Right cardiac atrium (tissue), 5 donors: Measurements from ENCODE around the gene S100A1. TPM values are rescaled to one million over a fixed set of nuclear protein-coding genes. Genes with fewer than 3 reads are reported as not detected.

ENCODE experiments used
- ATAC-seq, 2 donors: fragments of 200-7000 bp; cut with Tn5 transposase; one replicate each; pipeline versions ENCODE4 v1.8.0 to v1.9.1; 2020; ENCODE audit warnings: moderate library complexity in 2 of 2, mild to moderate bottlenecking in 1 of 2
- DNase-seq, 3 donors: peaks; one replicate each; pipeline ENCODE4 v3.0.0-alpha.2; 2020
- H3K27ac ChIP-seq: one replicate; pipeline ENCODE4 v1.5.1; 2013; ENCODE audit warnings: mild to moderate bottlenecking, low read length, control low read depth, moderate library complexity
- H3K27me3 ChIP-seq: one replicate; pipeline ENCODE4 v1.6.1; 2013; ENCODE audit not compliant: control insufficient read depth, insufficient read depth
- H3K4me1 ChIP-seq: one replicate; pipeline ENCODE4 v1.6.1; 2013; ENCODE audit warnings: low read length; ENCODE audit not compliant: control insufficient read depth, insufficient read depth
- H3K4me3 ChIP-seq: one replicate; pipeline ENCODE4 v1.5.1; 2013; ENCODE audit warnings: low read length, control low read depth
- H3K9me3 ChIP-seq: one replicate; pipeline ENCODE4 v1.6.1; 2013; ENCODE audit warnings: low read length; ENCODE audit not compliant: control insufficient read depth
- WGBS: extraction: QIAGEN DNeasy Blood & Tissue Kit; methylation state at CpG from one replicate; pipeline ENCODE4 v1.1.7; 2013; 5-methylcytosine and 5-hydroxymethylcytosine counted together
- intact Hi-C, 4 donors: fragments of 100-400 bp; cut with DNase I; formaldehyde crosslinking; loops; one replicate each; pipeline versions ENCODE4 v1.11.0 to v1.14.0; 2022 to 2023
- polyA plus RNA-seq: library from polyadenylated mRNA; stranded (reverse); fragments of 200-250 nt; gene quantifications from one replicate; pipeline ENCODE4 v1.2.3, GENCODE V29; 2013
- total RNA-seq, 4 donors: library from RNA; stranded (reverse); fragmentation: NEBNext Ultra II Directional; extraction: Animal tissue kit (Norgen Biotek cat#: 25700); gene quantifications; one replicate each; pipeline ENCODE4 v1.2.1, GENCODE V29; 2021
- donor health status: healthy with polysubstance abuse.
- donor health status: DM: no; HTN: yes; CAD: no.
- donor health status: DM: no; HTN: no; CAD: no.
- donor health status: DM: no; HTN: yes; CAD: no; lungs with severe emphysema.
- donor health status: DM: yes; HTN: yes; CAD: no.

Gene S100A1
- total and polyA plus RNA-seq, 5 donors = 1,233 to 2,571 (median 1,739) TPM

DNA sequence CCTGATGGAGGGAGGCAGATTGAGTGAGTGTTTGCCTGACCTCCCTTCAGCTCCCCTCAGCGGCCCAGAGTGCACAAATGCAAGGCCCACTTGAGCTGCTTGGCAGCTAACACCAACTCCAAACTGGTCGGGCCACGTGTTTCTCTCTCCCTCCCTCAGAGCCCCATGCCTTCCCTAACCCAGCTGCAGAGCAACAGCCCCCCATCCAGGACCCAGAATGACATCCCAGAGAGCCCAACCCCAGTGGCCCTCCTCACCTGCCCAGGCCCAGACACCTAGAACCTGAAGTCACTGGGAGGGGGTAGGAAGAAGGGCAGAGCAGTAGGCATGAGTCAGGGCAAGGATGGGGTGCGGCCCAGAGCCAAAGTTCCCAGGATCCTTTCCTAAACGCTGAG lies 11.3 kb upstream of the S100A1 start:
- 68% methylated on average over 5 of the region's 5 CpGs for WGBS
- Histone ChIP-seq H3K27me3 (no peaks in the 10 kb centered on the region), H3K9me3 (no peaks in the 10 kb centered on the region), H3K4me3 (no peak overlapping the region), H3K4me1 (peaks cover 11% of the 10 kb centered on the region), H3K27ac (peak overlapping the region; percentile 55)
- intact Hi-C loops = no loop called here
- DNase-seq (peak in 1 of 3 donors; percentile 62), ATAC-seq (peak; percentile 10 to 20)

DNA sequence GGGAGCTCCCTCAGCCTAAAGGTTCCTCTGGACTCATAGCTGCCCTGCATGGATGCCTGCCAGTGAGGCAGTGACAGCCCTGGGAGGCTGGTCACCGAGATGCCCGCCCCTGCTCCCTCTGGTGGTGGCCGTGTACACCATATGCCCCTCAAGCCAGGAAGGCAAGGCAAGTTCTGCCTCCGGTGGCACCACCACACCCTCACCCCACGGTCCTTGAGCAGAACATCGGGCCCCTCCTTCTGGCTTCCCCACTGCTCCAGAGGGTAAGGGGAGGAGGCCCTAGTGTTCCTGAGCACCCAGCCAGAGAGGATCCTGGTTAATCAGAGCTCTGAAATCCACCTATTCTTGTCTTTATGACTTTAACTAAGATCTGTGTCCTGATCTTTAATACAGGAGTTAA lies 10.6 kb upstream of the S100A1 start:
- DNase-seq (peak in 2 of 3 donors; percentile 88 to 92), ATAC-seq (peak in 1 of 2 donors; percentile 66)
- intact Hi-C loops = no loop called here
- WGBS = 49% methylated on average over 6 of the region's 6 CpGs
- H3K4me1 ChIP-seq = peaks cover 11% of the 10 kb centered on the region
- no peaks in the 10 kb centered on the region for H3K27me3 ChIP-seq
- H3K4me3 ChIP-seq = no peak overlapping the region
- H3K9me3 ChIP-seq = no peaks in the 10 kb centered on the region
- no peak overlapping the region for H3K27ac ChIP-seq

DNA sequence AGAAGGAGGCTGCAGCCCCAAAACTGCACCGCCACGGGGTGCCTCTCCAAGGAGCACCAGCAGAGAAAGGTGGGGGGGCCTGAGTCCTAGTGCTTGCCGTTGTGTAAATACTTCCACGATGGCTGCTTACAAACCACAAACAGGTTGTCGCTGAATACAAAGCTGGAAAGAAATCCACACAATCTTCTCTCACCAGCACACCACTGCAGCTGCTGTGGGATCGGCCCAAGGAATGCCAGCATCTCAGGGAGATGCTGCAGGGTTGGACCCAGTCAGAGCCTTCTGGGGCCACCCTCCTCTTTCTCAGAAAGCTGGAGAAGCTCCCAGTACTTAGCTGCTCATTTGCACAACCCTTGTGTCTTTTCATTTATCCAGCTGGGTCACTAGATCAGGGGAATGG lies 9.1 kb upstream of the S100A1 start:
- ATAC-seq = no peak
- Histone ChIP-seq H3K27me3 (no peaks in the 10 kb centered on the region), H3K9me3 (no peaks in the 10 kb centered on the region), H3K4me1 (peaks cover 13% of the 10 kb centered on the region), H3K27ac (no peak overlapping the region), H3K4me3 (no peak overlapping the region)
- 98% methylated on average over 6 of the region's 6 CpGs for WGBS
- intact Hi-C loops = no loop called here
- DNase-seq = no peak

DNA sequence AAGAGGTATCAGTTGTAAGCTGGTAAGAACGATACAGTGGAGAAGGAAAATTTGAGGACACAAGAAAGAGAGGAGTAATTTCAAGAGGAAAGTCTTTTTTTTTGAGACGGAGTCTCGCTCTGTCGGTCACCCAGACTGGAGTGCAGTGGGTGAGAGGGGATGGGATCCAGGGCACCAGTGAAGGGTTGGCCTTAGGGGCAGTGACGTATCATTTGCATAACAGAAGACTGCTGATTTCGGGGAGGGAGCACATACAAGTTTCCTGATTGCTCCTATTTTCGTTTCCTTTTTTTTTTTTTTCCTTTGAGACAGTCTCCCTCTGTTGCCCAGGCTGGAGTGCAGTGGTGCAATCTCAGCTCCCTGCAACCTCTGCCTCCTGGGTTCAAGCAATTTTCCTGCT lies 5.1 kb upstream of the S100A1 start:
- ATAC-seq = no peak
- intact Hi-C loops = loop anchor here in 2 of 4 donors (10.0 kb wide), 1 partner anchor 48 kb away; no protein-coding TSS in a partner anchor
- Histone ChIP-seq H3K4me1 (peaks cover 15% of the 10 kb centered on the region), H3K27ac (no peak overlapping the region), H3K4me3 (no peak overlapping the region), H3K9me3 (no peaks in the 10 kb centered on the region), H3K27me3 (no peaks in the 10 kb centered on the region)
- WGBS = 64% methylated on average over 7 of the region's 7 CpGs
- DNase-seq = peak in 1 of 3 donors; percentile 40

DNA sequence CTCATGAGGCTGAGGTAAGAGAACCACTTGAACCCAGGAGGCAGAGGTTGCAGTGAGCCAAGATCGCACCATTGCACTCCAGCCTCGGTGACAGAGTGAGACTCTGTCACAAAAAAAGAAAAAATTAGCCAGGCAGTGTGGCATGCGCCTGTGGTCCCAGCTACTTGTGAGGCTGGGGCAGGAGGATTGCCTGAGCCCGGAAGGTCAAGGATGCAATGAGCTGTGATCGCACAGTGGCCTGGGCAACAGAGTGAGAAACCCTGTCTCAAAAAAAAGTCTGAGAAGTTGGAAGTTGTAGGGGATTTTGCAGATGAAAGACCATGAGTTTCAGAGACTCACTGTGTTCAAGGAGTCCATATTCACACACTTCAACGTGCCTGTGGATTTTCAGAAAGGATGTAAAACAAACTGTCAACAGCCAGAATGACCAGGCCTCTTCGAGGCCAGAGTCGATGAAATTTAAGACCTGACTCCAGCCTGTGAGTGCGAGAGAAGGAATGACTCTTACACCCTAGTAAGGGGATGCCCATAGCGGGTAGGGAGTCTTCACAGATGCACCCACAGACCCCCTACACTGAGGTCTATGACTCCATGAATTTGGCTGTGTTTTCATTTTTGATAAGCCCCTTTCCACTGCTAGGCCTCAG lies 3.1 kb upstream of the S100A1 start:
- ATAC-seq (no peak), DNase-seq (peak in 1 of 3 donors; percentile 22)
- WGBS = 82% methylated on average over 10 of the region's 10 CpGs
- Histone ChIP-seq H3K27ac (no peak overlapping the region), H3K27me3 (no peaks in the 10 kb centered on the region), H3K4me3 (no peak overlapping the region), H3K4me1 (peaks cover 20% of the 10 kb centered on the region), H3K9me3 (no peaks in the 10 kb centered on the region)
- intact Hi-C loops = loop anchor here in 2 of 4 donors (10.0 kb wide), 1 partner anchor 50 kb away; no protein-coding TSS in a partner anchor

DNA sequence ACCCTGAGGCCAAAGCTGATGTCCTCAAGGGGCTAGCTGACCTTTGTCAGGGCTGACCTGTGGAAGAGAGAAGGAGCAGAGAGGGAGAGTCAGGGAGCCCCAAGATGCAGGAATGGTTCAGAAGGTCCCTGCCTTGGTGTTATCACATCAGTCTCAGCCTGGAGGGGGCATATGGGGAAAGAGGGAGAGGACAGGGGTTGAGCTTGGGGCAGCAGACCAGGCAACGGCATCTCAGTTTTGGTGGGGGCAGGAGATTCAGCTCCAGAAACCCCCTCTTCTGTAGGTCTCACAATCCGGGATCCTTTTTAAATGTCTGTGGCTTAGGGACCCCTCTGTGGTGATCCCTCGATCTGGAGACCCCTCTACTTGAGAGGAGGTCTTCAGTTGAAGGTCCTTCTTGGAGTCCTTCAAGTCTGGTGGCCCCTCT lies 1.7 kb upstream of the S100A1 start:
- WGBS = 44% methylated on average over 3 of the region's 3 CpGs
- Histone ChIP-seq H3K4me1 (peaks cover 20% of the 10 kb centered on the region), H3K27me3 (no peaks in the 10 kb centered on the region), H3K4me3 (peak overlapping the region; percentile 40), H3K9me3 (no peaks in the 10 kb centered on the region), H3K27ac (peak overlapping the region; percentile 92)
- ATAC-seq = no peak
- intact Hi-C loops = loop anchor here in 2 of 4 donors (10.0 kb wide), 1 partner anchor 52 kb away; no protein-coding TSS in a partner anchor
- peak in 1 of 3 donors; percentile 32 for DNase-seq

DNA sequence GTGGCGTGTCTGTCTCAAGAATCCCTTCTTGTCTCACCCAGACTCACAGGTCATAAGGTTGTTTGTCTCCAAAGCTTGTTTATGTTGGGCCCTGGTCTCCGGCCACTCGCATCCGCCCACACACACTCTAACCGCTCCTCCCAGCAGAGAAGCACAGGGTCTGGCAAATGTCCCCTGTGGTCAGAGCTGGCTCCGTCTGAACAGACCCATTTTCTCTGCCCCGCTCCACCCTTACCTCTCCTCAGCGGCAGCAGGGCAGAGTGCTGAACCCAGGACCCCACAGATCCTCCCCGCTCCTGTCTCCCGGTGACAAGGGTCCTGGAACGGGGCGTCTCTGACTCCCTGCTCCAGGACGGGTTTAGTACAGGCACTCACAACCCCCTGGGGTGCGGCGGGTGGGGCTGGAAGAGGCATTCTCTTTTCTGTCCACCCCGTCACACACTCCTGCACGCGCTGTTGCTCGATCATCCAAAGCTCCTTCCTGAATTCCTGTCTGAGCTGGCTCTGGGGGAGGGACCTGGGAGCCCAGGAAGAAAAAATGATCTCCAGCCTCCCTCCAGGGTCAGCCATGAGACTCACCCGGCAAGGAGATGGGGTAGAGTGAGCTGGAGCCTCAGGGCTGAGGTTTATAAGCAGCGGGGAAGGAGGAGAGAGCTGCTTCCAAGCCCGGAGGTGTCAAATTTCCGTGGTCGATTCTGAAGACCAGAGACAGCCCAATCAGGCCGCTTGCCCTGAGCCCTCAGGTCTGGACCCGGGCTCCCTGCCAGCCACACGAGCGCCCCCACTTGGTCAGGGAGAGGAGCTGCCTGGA lies 1.1 kb upstream of the S100A1 start, which contains the start of gene S100A13:
Gene S100A13, minus strand, starts transcription at position 602 of the 811 bp plus-strand sequence. CDS start 1,033 bp downstream, outside the sequence.
- H3K4me1 ChIP-seq = peaks cover 22% of the 10 kb centered on the region
- ATAC-seq = peak; percentile 74 to 75
- intact Hi-C loops = loop anchor here in 2 of 4 donors (10.0 kb wide), 1 partner anchor 52 kb away; no protein-coding TSS in a partner anchor
- peak; percentile 81 to 94 (median 92) for DNase-seq
- H3K9me3 ChIP-seq = no peaks in the 10 kb centered on the region
- peak within 1 kb of the TSS; percentile 92 for H3K27ac ChIP-seq
- peak within 1 kb of the TSS; percentile 40 for H3K4me3 ChIP-seq
- 8% methylated on average over 28 of the region's 28 CpGs for WGBS
- no peaks in the 10 kb centered on the region for H3K27me3 ChIP-seq

DNA sequence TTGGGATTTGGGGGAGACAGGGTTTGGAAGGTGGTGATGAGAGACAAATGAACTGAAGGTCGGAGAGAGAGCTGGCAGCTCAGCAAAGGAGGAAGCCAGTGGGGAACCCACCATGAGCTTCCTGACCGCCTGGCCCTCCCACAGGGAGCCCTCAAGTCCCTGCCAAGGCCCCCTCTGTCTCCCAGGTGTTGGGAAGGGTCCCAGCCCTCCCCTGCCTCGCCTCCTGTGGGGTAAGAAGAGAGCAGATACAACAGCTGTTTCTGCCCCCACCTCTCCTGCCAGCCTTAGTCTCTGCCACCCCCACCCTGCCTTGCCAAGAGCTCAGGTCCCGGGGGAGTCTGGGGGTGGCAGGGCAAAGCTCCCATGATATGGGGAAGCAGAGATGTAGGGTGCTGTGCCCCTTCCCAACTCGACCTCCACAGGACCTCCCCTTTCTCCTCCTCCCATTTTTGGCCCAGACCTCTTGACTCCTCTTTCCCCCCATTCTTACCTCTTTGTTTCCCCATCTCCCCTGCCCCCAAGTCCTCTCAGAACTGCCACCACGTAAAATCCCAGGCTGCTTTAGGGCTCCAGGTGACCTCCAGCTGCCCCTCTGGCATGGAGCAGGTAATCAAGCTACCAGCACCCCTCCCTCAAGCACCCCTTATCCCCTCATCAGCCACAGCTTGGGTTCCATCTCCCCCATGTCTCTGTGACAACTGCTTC lies 556 bp downstream of the S100A1 start:
- no peak for ATAC-seq
- no peaks in the 10 kb centered on the region for H3K27me3 ChIP-seq
- peak in 1 of 3 donors; percentile 53 for DNase-seq
- peaks cover 24% of the 10 kb centered on the region for H3K4me1 ChIP-seq
- WGBS = 76% methylated on average over 6 of the region's 6 CpGs
- H3K4me3 ChIP-seq = peak overlapping the region; percentile 25
- intact Hi-C loops = loop anchor here in 2 of 4 donors (10.0 kb wide), 1 partner anchor 54 kb away; no protein-coding TSS in a partner anchor
- H3K27ac ChIP-seq = peak overlapping the region; percentile 92
- no peaks in the 10 kb centered on the region for H3K9me3 ChIP-seq

DNA sequence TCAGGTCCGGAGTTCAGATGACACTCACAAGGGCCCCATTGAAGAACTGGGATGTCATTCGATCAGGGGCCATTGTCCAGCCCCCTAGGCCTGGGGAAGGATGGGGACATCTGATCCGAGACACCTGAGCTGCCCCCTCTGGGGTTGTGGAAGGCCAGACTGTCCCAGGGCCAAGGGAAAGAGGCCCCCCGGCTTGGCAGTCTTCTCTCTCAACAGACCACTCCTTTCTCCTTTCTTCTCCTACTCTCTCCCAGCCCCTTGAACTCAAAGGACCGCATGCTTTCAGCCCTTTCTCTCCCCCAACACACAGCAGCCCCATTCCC lies 1.1 kb downstream of the S100A1 start:
- intact Hi-C loops = loop anchor here in 2 of 4 donors (10.0 kb wide), 1 partner anchor 55 kb away; no protein-coding TSS in a partner anchor
- H3K27ac ChIP-seq = peak overlapping the region; percentile 92
- peaks cover 22% of the 10 kb centered on the region for H3K4me1 ChIP-seq
- peak overlapping the region; percentile 25 for H3K4me3 ChIP-seq
- H3K27me3 ChIP-seq = no peaks in the 10 kb centered on the region
- 62% methylated on average over 5 of the region's 5 CpGs for WGBS
- H3K9me3 ChIP-seq = no peaks in the 10 kb centered on the region
- ATAC-seq (no peak), DNase-seq (peak in 1 of 3 donors; percentile 49)

DNA sequence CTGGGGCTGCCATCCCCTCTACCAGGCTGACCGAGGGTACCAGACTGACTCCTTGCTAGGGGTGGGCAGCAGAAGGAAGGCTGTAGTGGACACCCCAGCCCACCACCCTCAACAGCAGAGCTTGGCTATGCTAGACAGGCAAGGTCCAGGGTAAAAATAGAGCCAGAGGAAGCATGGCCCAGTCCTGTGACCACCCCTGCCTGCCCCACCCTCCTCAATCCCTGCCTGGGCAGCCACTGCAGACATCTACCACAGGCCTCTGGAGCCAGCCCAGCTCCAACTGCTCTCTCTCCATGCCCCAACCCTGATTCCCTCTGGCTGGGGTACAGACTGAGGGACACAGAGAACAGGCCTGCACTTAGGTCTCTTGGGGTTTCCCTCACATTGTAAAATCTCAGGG lies 1.7 kb downstream of the S100A1 start:
- Histone ChIP-seq H3K27ac (peak overlapping the region; percentile 92), H3K4me3 (peak overlapping the region; percentile 29), H3K27me3 (no peaks in the 10 kb centered on the region), H3K9me3 (no peaks in the 10 kb centered on the region), H3K4me1 (peaks cover 22% of the 10 kb centered on the region)
- peak; percentile 1 to 15 for ATAC-seq
- peak in 2 of 3 donors; percentile 79 to 86 for DNase-seq
- whole genome bisulfite sequencing = 70% methylated on average over 1 of the region's 1 CpG
- intact Hi-C loops = loop anchor here in 2 of 4 donors (10.0 kb wide), 1 partner anchor 55 kb away; no protein-coding TSS in a partner anchor
